DND-41 (cell line): Measurements from ENCODE around the gene SPACA6.

ENCODE experiments used
- CTCF ChIP-seq: IDR thresholded peaks from 2 replicates; pipeline ENCODE4 v1.5.1; 2012; ENCODE audit warnings: borderline replicate concordance, low read length, moderate library complexity, mild to moderate bottlenecking; ENCODE audit not compliant: poor library complexity, severe bottlenecking; ENCODE audit errors: extremely low read depth
- EZH2 ChIP-seq: IDR thresholded peaks from 3 replicates; pipeline ENCODE4 v1.6.1; 2012; ENCODE audit warnings: borderline replicate concordance, low read depth, mild to moderate bottlenecking, moderate library complexity, low read length, inconsistent platforms; ENCODE audit not compliant: severe bottlenecking

- no peak for TF ChIP-seq CTCF
- TF ChIP-seq EZH2 = no peak
Observed at GRCh38 chr19:51693260-51693659, at the start of gene SPACA6.
